Memory B cell (primary cell): ENCODE data around the gene LPCAT3.

ENCODE experiments used
- ATAC-seq: fragments of 150-1000 bp; cut with Tn5 transposase; 2 replicates; pipeline ENCODE4 v1.10.0; 2021; ENCODE audit warnings: low read depth, mild to moderate bottlenecking, moderate library complexity
- DNase-seq, 2 donors: peaks; one replicate each; pipeline ENCODE4 v3.0.0; 2022; ENCODE audit warnings: low spot score in 2 of 2
- H3K27ac Mint-ChIP-seq: one replicate; pipeline ENCODE4 v1.8.0; 2022; ENCODE audit warnings: mild to moderate bottlenecking, moderate library complexity, mixed read lengths
- H3K27me3 Mint-ChIP-seq: one replicate; pipeline ENCODE4 v1.8.0; 2022; ENCODE audit warnings: mixed read lengths
- H3K36me3 Mint-ChIP-seq: one replicate; pipeline ENCODE4 v1.8.0; 2022; ENCODE audit warnings: mild to moderate bottlenecking, mixed read lengths
- H3K4me1 Mint-ChIP-seq: one replicate; pipeline ENCODE4 v1.8.0; 2022; ENCODE audit warnings: mixed read lengths
- H3K4me3 Mint-ChIP-seq: one replicate; pipeline ENCODE4 v1.8.0; 2022; ENCODE audit warnings: mild to moderate bottlenecking, moderate library complexity, mixed read lengths
- H3K9me3 Mint-ChIP-seq: one replicate; pipeline ENCODE4 v1.8.0; 2022; ENCODE audit warnings: mixed read lengths

Gene LPCAT3

DNA sequence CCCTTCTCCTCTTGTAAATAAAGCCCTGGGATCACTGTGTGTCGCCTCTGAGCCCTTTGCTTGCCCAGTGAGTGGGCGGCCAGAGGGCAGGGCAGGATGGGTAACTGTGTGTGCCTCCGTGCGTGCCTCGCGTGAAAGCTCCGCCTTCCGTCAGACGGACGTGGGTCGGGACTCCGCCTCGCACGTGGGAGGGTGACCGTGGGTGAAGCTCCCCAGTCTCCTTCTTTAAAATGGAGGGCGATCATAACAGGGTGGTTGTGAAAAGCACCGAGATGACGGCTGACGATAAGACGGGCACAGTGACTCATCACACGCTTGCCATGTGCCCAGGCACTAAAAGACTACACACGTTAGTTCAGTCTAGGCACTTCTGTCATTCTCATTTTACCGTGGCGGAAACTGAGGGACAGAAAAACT is 57.0 kb downstream of the LPCAT3 start:
- ATAC-seq (peak; percentile 55), DNase-seq (peak; percentile 56 to 57)
- no peaks in the 10 kb centered on the region for H3K9me3 Mint-ChIP-seq
- H3K36me3 Mint-ChIP-seq: peaks cover 37% of the 10 kb centered on the region
- no peaks in the 10 kb centered on the region for H3K27me3 Mint-ChIP-seq
- H3K27ac Mint-ChIP-seq: peak overlapping the region; percentile 97
- H3K4me1 Mint-ChIP-seq: peaks cover 68% of the 10 kb centered on the region
- peak overlapping the region; percentile 89 for H3K4me3 Mint-ChIP-seq

DNA sequence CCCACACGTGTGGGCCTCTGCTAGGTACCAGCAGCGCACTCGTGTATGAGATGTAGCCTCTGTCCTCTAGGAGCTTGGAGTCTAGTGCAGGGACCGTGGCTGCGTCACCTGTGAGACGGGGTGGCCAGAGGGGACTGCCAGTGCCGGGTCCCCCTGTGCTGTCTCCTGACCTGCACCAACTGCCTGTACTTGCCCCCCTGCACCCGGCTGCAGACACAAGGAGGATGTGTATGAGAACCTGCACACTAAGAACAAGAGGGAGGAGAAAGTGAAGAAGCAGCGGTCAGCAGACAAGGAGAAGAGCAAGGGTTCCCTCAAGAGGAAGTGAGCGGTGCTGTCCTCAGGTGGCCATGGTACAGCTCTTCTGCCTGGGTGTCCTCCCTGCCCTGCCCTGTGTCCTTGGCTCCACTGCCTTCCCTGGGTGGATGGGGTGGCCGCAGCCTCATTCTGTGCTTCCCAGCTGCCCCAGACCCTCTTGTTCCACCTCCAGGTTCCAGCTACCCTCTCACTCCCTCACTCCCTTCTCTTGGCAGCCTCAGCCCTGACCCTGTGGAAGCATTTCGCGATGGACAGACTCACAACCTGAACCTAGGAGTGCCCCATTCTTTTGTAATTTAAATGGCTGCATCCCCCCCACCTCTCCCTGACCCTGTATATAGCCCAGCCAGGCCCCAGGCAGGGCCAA is 57.5 kb downstream of the LPCAT3 start:
- Mint-ChIP-seq H3K4me1 (peaks cover 74% of the 10 kb centered on the region), H3K9me3 (no peaks in the 10 kb centered on the region), H3K4me3 (peak overlapping the region; percentile 89), H3K36me3 (peaks cover 40% of the 10 kb centered on the region), H3K27ac (peak overlapping the region; percentile 97), H3K27me3 (no peaks in the 10 kb centered on the region)
- ATAC-seq (no peak), DNase-seq (peak in 1 of 2 donors; percentile 39)

- Mint-ChIP-seq H3K27ac (peak overlapping the region; percentile 97), H3K4me1 (peaks cover 79% of the 10 kb centered on the region), H3K27me3 (no peaks in the 10 kb centered on the region), H3K36me3 (peaks cover 41% of the 10 kb centered on the region), H3K9me3 (no peaks in the 10 kb centered on the region), H3K4me3 (peak overlapping the region; percentile 89)
- no peak for ATAC-seq
- no peak for DNase-seq
Measured at GRCh38 chr12:6959805-6960592, 58.3 kb downstream of the LPCAT3 start.

DNA sequence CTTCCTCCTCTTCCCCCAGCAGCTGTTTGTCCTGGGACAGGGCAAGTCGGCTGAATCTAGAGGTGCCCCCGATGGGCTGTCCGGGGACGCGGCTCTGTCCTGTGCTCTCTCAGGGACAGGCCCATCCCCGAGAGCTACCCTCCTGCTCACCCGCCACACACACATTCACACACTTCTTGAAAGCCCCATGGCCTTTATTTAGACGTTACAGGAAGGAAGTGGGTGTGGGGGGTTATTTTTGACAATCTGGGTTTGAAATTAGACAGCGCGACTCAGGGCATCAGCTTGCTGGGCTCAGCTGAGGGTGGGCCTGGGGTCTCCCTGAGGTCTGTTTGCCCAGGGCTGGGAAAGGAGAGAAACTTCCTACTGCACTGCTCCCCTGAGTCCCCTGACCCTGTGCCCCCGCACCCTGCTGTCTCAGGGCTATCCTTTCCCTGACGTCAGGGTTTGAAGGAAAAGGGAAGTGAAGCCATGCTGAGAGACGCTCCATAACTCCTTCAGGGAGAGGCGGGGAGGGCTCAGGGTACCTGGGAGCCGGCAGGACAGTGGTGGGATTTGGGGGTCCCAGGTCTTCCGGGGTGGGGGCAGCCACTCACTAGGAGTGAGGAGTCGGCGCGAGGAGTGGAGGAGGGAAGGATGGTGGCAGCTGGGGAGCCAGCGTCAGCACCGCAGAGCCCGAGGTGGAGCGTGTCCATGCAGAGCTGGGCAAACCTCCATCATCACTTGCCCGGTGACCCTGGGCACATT is 59.0 kb downstream of the LPCAT3 start:
- DNase-seq (peak; percentile 71 to 75), ATAC-seq (peak; percentile 73)
- Mint-ChIP-seq H3K27me3 (no peaks in the 10 kb centered on the region), H3K4me1 (peaks cover 77% of the 10 kb centered on the region), H3K4me3 (peak overlapping the region; percentile 89), H3K27ac (peak overlapping the region; percentile 94), H3K9me3 (no peaks in the 10 kb centered on the region), H3K36me3 (peaks cover 47% of the 10 kb centered on the region)

- H3K27me3 Mint-ChIP-seq: no peaks in the 10 kb centered on the region
- H3K27ac Mint-ChIP-seq: peak overlapping the region; percentile 94
- peak overlapping the region; percentile 89 for H3K4me3 Mint-ChIP-seq
- H3K36me3 Mint-ChIP-seq: peaks cover 52% of the 10 kb centered on the region
- no peak for DNase-seq
- peaks cover 77% of the 10 kb centered on the region for H3K4me1 Mint-ChIP-seq
- H3K9me3 Mint-ChIP-seq: no peaks in the 10 kb centered on the region
- peak; percentile 0 for ATAC-seq
Measured at GRCh38 chr12:6958609-6959057, 59.6 kb downstream of the LPCAT3 start.

DNA sequence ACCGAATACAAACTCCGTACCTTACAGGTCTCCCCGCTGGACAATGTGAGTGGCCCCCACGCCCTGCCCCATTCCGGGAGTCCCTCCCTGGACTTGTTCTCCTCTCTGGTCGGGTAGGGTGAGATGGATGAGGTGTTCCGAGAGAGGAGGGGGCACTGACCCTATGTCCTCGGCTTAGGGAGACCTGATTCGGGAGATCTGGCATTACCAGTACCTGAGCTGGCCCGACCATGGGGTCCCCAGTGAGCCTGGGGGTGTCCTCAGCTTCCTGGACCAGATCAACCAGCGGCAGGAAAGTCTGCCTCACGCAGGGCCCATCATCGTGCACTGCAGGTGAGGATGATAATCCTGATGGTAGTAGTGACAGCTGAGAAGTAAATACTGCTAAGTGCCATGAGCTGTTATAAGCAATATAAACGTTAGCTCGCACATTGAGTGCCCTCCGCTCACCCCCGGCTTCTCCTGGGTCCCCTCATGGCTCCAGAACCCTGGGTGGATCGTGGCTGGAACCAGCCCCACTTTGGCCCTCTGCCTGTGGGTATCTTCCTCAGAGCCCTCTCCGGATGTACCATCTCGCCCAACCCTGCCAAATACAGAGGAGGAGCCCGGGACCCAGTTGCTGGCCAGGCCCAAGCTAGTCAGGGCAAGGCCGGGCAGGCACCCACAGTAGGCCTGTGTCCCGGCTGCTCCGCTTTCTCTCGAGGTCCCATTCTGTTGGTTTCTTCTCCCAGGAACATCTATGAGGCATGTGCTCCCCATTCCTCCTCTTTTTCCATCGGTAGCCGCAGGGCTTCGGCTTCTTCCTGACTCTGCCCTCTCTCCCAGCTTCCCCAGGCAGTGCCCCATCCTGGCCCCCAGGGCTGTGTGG is 60.3 kb downstream of the LPCAT3 start:
- DNase-seq (peak in 1 of 2 donors; percentile 50), ATAC-seq (no peak)
- Mint-ChIP-seq H3K36me3 (peaks cover 56% of the 10 kb centered on the region), H3K27ac (peak overlapping the region; percentile 94), H3K27me3 (no peaks in the 10 kb centered on the region), H3K4me3 (peak overlapping the region; percentile 89), H3K9me3 (no peaks in the 10 kb centered on the region), H3K4me1 (peaks cover 79% of the 10 kb centered on the region)

DNA sequence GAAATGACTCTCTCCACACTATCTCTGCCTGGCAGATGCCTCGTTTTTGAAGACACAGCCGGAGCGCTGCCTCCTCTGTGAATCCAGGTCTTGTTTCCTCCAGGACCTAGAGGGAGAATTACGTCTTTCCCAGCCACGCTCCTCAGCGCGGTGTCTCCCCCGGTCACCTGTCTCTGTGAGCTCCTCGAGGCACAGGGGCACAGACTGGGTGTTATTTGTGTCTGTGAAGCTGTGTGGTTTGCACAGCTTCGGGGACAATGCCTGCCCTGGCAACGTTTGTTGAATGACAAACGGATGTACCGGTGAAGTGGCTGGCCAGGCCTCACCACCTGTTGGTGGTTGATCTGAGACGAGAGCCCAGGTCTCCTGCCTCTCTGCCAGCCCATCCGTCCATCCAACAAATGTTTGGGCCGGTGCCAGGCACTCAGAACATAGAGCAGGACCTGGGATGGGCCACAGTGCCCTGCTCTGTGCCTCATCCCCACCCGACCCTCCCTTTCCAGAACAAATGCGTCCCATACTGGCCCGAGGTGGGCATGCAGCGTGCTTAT is 61.0 kb downstream of the LPCAT3 start:
- ATAC-seq (no peak), DNase-seq (peak in 1 of 2 donors; percentile 20)
- Mint-ChIP-seq H3K4me3 (peak overlapping the region; percentile 99), H3K27me3 (no peaks in the 10 kb centered on the region), H3K36me3 (peaks cover 63% of the 10 kb centered on the region), H3K27ac (peak overlapping the region; percentile 94), H3K9me3 (no peaks in the 10 kb centered on the region), H3K4me1 (peaks cover 72% of the 10 kb centered on the region)

GRCh38 chr12:6956021-6956727 is 62.1 kb downstream of the LPCAT3 start:
- Mint-ChIP-seq H3K9me3 (no peaks in the 10 kb centered on the region), H3K36me3 (peaks cover 67% of the 10 kb centered on the region), H3K27ac (peak overlapping the region; percentile 94), H3K4me1 (peaks cover 62% of the 10 kb centered on the region), H3K27me3 (no peaks in the 10 kb centered on the region), H3K4me3 (peak overlapping the region; percentile 99)
- ATAC-seq (no peak), DNase-seq (peak in 1 of 2 donors; percentile 22)

DNA sequence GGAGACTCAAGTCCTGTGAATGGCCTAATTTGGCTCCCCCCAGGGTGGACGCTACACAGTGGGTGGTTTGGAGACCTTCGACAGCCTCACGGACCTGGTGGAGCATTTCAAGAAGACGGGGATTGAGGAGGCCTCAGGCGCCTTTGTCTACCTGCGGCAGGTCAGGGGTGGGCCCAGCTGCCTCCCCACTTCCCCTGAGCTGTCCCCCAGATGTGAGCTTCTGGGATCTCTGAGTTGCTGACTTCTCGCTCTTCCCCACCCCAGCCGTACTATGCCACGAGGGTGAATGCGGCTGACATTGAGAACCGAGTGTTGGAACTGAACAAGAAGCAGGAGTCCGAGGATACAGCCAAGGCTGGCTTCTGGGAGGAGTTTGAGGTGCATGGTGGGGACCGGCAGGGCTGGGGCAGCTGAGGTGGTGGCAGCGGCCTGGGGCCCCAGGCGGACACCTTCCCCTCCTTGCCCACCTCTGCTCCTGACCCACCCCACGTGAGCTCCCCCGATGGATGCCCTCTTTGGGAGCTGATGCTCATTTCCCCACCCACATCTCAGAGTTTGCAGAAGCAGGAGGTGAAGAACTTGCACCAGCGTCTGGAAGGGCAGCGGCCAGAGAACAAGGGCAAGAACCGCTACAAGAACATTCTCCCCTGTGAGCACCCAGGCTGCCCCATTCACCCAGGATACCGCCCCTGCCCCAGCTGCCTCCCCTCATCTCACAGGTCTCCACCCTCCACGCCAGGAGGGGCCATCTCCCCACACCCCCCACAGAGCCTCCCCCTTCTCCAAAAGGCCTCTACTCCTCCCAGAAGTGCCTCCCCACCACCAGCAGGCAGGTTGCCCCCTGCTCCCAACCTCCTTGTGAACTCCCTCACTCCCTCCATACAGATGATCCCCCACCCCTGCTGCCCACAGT is 62.9 kb downstream of the LPCAT3 start:
- Mint-ChIP-seq H3K9me3 (no peaks in the 10 kb centered on the region), H3K4me1 (peaks cover 61% of the 10 kb centered on the region), H3K4me3 (peak overlapping the region; percentile 99), H3K36me3 (peaks cover 60% of the 10 kb centered on the region), H3K27me3 (no peaks in the 10 kb centered on the region), H3K27ac (peak overlapping the region; percentile 94)
- ATAC-seq (no peak), DNase-seq (peak in 1 of 2 donors; percentile 18)

GRCh38 chr12:6954316-6955107 is 63.8 kb downstream of the LPCAT3 start:
- Mint-ChIP-seq H3K4me1 (peaks cover 68% of the 10 kb centered on the region), H3K36me3 (peaks cover 59% of the 10 kb centered on the region), H3K4me3 (peak overlapping the region; percentile 99), H3K27ac (peak overlapping the region; percentile 94), H3K9me3 (no peaks in the 10 kb centered on the region), H3K27me3 (no peaks in the 10 kb centered on the region)
- DNase-seq (peak in 1 of 2 donors; percentile 17), ATAC-seq (no peak)
